COLO668 (cell line): ENCODE data around the gene SEMA3E.

Experiments used
- DNase-seq: peaks from one replicate; lab custom pipeline; 2025; ENCODE audit not compliant: unreplicated experiment; lab: John Stamatoyannopoulos, UW

The SEMA3E gene

GRCh38 chr7:83366629-83367028 is 282.3 kb downstream of the SEMA3E start:
- no peak for DNase-seq

- DNase-seq = no peak
Measured at GRCh38 chr7:83365746-83366145, 283.2 kb downstream of the SEMA3E start.

- DNase-seq = no peak
Measured at GRCh38 chr7:83362871-83363550, 285.9 kb downstream of the SEMA3E start.

- DNase-seq = no peak
Measured at GRCh38 chr7:83359108-83359507, 289.8 kb downstream of the SEMA3E start.

GRCh38 chr7:83355143-83355542 is 293.8 kb downstream of the SEMA3E start:
- DNase-seq = no peak

- no peak for DNase-seq
Measured at GRCh38 chr7:83347945-83348444, 300.9 kb downstream of the SEMA3E start.

- DNase-seq = no peak
Measured at GRCh38 chr7:83339907-83340306, 309.0 kb downstream of the SEMA3E start.

- DNase-seq = no peak
Measured at GRCh38 chr7:83338277-83338950, 310.5 kb downstream of the SEMA3E start.

GRCh38 chr7:83337050-83337449 is 311.9 kb downstream of the SEMA3E start:
- DNase-seq = no peak

GRCh38 chr7:83326223-83326622 is 322.7 kb downstream of the SEMA3E start:
- no peak for DNase-seq

GRCh38 chr7:83325083-83325482 is 323.9 kb downstream of the SEMA3E start:
- no peak for DNase-seq

- DNase-seq = no peak
Measured at GRCh38 chr7:83324596-83324995, 324.3 kb downstream of the SEMA3E start.

GRCh38 chr7:83321011-83321410 is 327.9 kb downstream of the SEMA3E start:
- DNase-seq = no peak

- DNase-seq = no peak
Measured at GRCh38 chr7:83313931-83314330, 335.0 kb downstream of the SEMA3E start.
